GM12875 (cell line): Measurements from ENCODE around the gene CDC42EP5.

Source experiments
- H3K4me3 ChIP-seq: one replicate; pipeline ENCODE4 v1.5.1; 2011; ENCODE audit warnings: low read depth, low read length, control low read depth
- TF ChIP-seq, protein P1 (sequence below): IDR thresholded peaks from 2 replicates; pipeline ENCODE4 v1.5.1; 2011; ENCODE audit warnings: low read depth, mild to moderate bottlenecking, control low read depth, inconsistent platforms, low read length, moderate library complexity, borderline replicate concordance; ENCODE audit not compliant: insufficient read depth

The CDC42EP5 gene

DNA sequence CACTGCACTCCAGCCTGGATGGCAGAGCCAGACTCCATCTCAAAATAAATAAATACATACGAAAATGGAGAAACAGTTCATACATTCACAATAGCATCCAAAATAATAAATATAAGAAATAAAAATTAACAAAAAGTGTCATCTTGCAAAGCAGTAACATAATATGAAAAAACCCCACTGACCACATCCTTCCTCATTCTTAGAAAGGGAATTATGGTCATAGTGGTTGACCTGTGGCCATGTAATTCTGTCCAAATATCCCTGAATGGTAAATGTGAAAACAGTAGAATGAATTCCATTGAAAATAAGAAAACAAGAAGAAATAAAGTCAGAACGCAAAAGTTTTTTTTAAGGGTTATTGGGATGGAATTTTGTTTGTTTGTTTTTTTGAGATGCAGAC is 7.0 kb upstream of the CDC42EP5 start:
- TF ChIP-seq, protein P1, sequence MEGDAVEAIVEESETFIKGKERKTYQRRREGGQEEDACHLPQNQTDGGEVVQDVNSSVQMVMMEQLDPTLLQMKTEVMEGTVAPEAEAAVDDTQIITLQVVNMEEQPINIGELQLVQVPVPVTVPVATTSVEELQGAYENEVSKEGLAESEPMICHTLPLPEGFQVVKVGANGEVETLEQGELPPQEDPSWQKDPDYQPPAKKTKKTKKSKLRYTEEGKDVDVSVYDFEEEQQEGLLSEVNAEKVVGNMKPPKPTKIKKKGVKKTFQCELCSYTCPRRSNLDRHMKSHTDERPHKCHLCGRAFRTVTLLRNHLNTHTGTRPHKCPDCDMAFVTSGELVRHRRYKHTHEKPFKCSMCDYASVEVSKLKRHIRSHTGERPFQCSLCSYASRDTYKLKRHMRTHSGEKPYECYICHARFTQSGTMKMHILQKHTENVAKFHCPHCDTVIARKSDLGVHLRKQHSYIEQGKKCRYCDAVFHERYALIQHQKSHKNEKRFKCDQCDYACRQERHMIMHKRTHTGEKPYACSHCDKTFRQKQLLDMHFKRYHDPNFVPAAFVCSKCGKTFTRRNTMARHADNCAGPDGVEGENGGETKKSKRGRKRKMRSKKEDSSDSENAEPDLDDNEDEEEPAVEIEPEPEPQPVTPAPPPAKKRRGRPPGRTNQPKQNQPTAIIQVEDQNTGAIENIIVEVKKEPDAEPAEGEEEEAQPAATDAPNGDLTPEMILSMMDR, result no peak
- no peak overlapping the region for H3K4me3 ChIP-seq

DNA sequence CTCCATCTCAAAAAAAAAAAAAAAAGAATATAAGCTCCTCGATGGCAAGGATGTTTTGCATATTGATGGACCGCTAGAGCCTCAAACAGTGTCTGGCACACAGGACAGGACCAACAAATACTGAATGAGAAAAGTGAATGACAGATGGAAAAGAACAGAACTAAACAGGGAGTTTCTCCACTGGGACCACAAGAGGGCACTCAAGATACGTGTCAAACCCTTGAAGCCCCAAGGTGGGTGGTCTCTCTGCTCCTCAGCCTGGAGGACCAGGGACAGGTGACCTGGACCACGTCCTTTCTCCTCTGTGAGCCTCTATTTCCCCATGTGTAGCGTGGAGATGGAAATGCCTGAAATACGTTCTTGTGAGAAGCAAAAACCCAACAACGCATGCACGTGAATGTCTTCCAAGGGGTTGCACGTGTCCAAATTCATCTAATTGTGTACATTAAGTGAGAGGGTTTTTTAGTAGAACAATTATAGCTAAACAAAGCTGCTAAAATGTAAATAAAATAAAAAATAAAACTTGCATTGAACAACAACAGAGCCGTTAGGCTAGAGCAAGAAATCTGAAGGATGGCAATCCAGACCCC is 5.7 kb upstream of the CDC42EP5 start:
- H3K4me3 ChIP-seq, result no peak overlapping the region
- TF ChIP-seq, protein P1, result peak; percentile 71

DNA sequence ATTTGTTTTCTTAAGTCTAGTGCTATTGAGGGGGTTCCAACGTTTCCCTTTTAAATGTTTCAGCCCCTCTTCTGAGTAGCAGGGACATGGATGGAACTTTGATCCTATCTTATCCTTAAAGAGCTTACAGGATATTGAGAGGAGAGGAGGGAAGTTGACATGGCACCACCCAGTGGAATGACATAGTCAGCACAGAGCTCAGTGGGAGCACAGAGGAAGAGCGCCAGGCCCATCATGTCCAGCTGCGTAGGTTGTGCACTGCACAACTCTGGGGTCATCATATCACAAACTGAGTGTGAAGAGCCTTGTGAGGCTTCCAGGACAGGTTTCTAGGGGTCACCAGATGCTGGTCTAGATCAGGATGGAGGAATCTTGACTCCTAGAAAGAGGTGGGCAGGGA is 4.6 kb upstream of the CDC42EP5 start:
- TF ChIP-seq, protein P1, result no peak

DNA sequence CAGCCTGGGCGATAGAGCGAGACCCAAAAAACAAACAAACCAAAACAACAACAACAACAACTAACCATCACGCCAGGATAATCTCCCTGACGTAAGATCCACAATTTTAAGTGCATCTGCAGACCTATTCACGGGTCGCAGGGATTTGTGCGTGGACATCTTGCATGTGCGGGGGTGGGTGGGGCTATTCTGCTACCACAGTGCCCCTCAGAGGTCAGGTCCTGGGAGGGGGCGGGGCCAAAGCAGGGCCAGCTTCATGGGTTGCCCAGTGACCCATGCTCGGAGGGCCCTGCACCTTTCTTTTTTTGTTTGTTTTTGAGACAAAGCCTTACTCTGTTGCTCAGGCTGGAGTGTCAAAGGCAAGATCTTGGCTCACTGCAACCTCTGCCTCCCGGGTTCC is 2.6 kb upstream of the CDC42EP5 start:
- H3K4me3 ChIP-seq, result no peak overlapping the region
- TF ChIP-seq, protein P1, result no peak

More for the DNA sequence above, 4.6 kb upstream of the CDC42EP5 start:
- H3K4me3 ChIP-seq, result no peak overlapping the region

DNA sequence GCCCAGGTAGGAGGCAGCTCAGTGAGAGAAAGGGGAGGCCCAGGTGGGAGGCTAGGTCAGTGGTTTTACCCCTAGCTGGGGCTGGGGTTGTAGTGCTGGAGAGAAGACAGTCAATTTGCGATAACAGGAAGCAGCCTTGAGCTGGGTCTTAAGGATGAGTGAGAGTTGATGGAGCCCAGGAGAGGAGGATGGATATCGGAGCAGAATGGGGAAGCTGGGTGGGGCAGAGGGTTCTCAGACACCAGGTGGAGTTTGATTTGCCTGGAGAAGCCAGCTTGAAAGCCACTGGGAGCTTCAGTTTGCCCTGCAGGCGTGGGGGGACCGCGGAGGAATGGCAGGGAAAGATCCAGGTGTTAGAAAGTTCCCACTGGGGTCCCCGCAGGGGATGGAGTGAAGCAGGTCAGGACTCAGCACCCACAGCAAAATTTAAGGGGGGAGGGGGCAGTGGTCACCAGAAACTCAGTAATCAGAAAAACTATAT is 836 bp upstream of the CDC42EP5 start:
- TF ChIP-seq, protein P1, result no peak
- no peak overlapping the region for H3K4me3 ChIP-seq

DNA sequence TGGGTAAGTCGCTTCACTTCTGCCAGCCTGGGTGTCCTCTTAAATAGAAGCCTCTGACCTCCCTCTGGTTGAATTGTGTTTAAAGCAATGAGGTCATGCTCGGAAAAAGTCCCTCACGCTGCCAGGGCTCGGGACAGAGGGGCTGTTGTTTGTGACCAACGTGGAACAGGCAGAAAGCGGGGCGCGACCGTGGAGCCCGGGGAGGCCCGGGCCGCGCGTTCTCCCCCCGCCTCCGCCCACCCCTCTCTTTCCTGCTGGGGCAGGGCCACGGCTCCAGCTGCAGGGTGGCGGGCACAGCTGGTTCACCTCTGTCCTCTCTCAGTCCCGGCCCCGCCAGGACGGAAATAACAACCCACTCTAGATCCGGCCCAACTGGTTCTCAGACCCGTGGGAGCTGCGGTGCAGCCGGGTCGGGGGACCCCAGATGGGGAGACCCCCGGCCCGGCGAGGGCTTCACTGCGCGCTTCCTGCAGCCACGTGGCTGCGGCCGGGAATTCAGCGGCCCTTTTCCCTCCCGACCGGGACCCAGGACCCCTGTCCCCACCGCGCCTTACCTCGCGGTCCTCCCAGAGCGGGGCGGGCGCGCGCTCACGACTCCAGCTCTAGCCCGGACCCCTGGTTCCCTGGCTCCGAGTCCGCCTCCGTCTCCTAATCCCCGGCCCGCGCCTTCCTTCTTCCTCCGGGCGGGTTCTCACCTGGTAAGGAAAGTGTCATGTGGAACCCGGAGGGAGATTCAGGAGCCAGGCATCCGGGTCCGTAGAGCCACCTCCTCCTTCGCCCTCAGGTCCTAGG is 1.9 kb downstream of the CDC42EP5 start:
- peak overlapping the region; percentile 21 for H3K4me3 ChIP-seq
- TF ChIP-seq, protein P1, result no peak

DNA sequence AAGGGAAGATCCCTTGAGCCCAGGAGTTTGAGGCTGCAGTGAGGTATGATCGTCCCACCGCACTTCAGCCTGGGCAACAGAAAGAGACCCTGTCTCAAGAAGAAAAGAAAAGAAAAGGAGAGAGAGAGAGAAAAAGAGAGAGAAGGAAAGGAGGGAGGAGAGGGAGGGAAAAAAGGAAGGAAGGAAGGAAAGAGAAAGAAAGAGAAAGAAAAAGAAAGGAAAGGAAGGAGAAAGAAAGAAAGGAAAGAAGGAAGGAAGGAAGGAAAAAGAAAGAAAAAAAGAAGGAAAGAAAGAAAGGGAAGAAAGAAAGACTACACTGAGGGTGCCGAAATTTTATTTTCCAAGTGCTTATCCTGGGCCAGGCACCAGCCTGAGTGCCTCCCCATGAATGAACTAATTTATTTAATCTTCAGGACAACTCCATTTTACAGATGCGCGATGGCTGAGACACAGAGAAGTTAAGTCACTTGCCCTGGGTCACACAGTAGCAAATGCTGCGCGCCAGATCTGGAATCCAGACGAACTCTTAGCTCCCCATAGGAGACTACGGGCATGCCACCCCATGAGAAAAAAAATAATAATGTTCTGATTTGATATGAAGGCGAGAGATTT is 2.7 kb downstream of the CDC42EP5 start:
- no peak overlapping the region for H3K4me3 ChIP-seq
- TF ChIP-seq, protein P1, result no peak
